RWPE1 (cell line): Measurements from ENCODE around the gene RPAP3.

ENCODE experiments used
- CTCF ChIA-PET: fragments of 350-600 bp; sonication (Branson Sonifier 250); formaldehyde crosslinking; extraction: SDS; loops from one replicate; lab custom pipeline; 2021; lab: Yijun Ruan, JAX
- POLR2A ChIA-PET: fragments of 400-600 bp; formaldehyde crosslinking; extraction: SDS; loops from one replicate; lab custom pipeline; 2020; ENCODE audit warnings: antibody characterized with exemption; ENCODE audit not compliant: low non-redundant PET; lab: Yijun Ruan, JAX
- DNase-seq: peaks from one replicate; pipeline ENCODE4 v3.0.0; 2012; ENCODE audit warnings: low spot score
- H3K27ac ChIP-seq: fragments of 450-650 bp; 2 replicates; pipeline ENCODE4 v1.5.1; 2017
- CTCF ChIP-seq: fragments of 450-650 bp; conservative IDR thresholded peaks from 2 replicates; pipeline ENCODE4 v1.5.1; 2017; ENCODE audit warnings: low read depth, mild to moderate bottlenecking

The RPAP3 gene

DNA sequence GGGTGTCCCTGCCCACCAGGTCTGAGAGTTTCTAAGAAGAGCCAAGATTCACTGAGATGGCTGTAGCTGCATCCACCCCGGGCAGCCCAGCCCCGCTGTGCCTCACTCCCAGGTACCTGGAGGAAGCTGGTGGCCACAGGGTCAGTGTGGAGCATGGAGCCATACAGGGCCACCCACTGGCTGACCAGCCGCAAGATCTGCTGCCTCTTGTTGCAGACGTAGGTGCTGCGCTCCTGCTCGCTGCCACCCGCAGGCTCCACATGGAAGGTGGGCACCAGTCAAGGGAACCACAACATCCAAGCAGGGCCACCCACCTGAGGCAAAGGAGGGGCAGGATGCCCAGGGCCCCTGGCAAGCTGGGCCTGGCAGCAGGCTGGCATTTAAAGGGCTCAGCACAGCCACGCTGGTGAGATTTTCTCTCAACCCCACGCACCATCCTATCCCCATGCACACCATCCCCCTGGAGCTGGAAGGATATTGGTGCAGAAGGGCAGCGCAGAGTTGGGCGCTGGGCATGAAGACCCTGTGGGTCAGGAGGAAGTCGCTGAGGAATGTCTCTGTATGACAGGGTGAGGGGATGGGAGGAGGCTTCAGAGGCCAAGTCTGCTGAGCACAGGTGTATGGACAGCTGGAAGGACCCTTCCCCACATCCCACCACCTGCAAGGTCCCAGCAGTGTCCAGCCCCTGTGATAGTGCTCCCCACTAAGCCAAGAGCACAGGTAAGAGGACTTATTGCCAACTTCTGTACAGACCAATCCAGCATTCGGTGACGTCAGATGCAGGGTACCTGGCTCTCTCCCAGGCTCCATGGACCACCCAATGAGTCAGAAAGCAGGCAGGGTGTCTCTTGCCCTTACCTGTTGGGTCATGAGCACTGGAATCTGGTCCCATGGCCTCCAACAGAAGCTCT lies 42.0 kb upstream of the RPAP3 start:
- POLR2A ChIA-PET, result no interaction called here
- no peak for DNase-seq
- CTCF ChIA-PET, result interaction anchor here (0.5 to 1.7 kb wide), 5 partner anchors 17 to 274 kb away, joined by 3 to 7 read pairs (median 3); partner anchors contain the start of gene SLC48A1
- H3K27ac ChIP-seq, result no peak overlapping the region
- TF ChIP-seq CTCF, result no peak

DNA sequence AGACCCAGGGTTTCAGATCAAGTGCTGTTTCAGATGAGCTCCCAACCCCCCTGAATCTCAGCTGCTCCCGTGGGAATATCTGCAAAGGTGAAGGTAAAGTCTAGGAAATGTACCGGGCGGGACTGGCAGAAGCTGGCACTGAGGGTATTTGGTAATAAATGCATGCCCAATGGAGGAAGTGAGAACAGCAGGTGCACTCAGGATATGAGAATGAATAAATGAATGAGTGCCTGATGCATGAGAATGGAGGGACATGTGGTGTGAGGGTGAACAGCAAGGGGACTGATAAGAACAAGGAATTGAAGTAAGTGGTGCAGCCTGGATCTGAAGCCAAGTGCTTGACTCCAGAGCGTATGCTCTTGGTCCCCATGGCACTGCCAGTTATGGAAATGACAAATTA lies 41.3 kb upstream of the RPAP3 start:
- H3K27ac ChIP-seq, result no peak overlapping the region
- no peak for TF ChIP-seq CTCF
- CTCF ChIA-PET, result interaction anchor here (0.5 to 1.7 kb wide), 3 partner anchors 20 to 27 kb away, joined by 5 to 7 read pairs (median 5); partner anchors contain the start of gene SLC48A1
- DNase-seq, result no peak
- POLR2A ChIA-PET, result no interaction called here

DNA sequence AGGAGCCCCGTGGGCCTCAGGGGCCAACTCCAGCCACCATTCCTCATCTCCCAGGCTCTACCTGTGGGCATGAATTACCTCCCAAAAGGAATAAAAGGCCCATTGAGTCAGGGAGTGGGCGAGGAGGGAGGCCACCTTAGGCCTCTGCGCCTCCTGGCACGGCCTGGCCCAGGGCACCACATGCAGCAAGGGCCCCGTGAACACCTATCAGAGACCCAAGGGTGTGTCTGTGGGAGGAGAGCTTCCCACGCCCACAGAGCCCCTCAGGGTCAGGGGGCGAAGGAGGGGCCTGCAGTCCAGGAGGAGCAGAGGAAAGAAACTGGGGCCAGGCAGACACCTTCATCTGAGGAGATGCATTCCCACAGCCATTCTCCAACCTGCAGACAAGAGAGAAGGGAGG lies 40.7 kb upstream of the RPAP3 start:
- no peak overlapping the region for H3K27ac ChIP-seq
- ChIA-PET POLR2A (no interaction called here), CTCF (interaction anchor here (0.5 to 1.7 kb wide), 4 partner anchors 21 to 302 kb away, joined by 3 to 7 read pairs (median 5); partner anchors contain the start of gene SLC48A1)
- DNase-seq, result no peak
- no peak for TF ChIP-seq CTCF

GRCh38 chr12:47746073-47746472 lies 40.2 kb upstream of the RPAP3 start:
- no peak overlapping the region for H3K27ac ChIP-seq
- no peak for TF ChIP-seq CTCF
- no peak for DNase-seq
- CTCF ChIA-PET, result interaction anchor here (0.6 to 5.8 kb wide), 2 partner anchors 21 to 302 kb away, joined by 3 to 101 read pairs; no protein-coding TSS in a partner anchor
- POLR2A ChIA-PET, result no interaction called here

DNA sequence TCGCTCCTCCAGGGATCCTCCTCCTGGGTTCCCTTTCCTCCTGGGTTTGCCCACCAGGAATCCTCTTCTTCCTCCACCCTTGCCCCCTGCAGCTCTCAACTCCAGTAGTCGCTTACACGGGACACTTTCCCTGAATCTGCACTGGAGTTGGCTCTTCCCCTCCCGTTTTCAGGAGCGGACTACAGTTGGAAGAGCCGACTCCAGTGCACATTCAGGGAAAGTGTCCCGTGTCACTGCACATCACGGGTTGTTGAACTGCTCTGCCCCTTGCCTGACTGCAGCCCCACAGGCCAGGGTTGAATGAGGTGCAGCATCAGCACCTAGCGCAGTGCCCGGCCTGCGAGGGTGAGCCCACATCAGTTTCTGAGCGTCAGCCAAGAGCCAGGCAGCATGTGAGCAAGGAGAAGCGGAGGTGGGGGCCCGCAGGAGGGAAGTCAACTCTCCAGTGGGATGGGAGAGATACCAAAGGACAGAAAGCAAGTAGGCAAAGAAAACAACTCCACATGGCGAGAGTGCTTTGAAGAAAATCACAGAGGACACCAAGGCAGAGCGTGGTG lies 39.7 kb upstream of the RPAP3 start:
- no peak for TF ChIP-seq CTCF
- H3K27ac ChIP-seq, result no peak overlapping the region
- ChIA-PET CTCF (interaction anchor here (4.2 to 6.3 kb wide), 3 partner anchors 22 to 94 kb away, joined by 35 to 167 read pairs (median 101); partner anchors contain the start of gene SLC48A1), POLR2A (no interaction called here)
- no peak for DNase-seq

- no peak for DNase-seq
- ChIA-PET CTCF (interaction anchor here (1.3 to 6.3 kb wide), 6 partner anchors 10 to 94 kb away, joined by 6 to 167 read pairs (median 42); partner anchors contain the start of genes RAPGEF3 and SLC48A1), POLR2A (interaction anchor here (1.2 kb wide), 1 partner anchor 38 kb away, joined by 3 read pairs; no protein-coding TSS in a partner anchor)
- H3K27ac ChIP-seq, result no peak overlapping the region
- no peak for TF ChIP-seq CTCF
Measured at GRCh38 chr12:47744778-47745436, 39.1 kb upstream of the RPAP3 start.
